ENCODE results near the gene WFDC2.
A peak's percentile ranks its signal among the peaks of the same experiment; 100 is the strongest.
"Not testable (repeated sequence)": the region's sequence is repeated elsewhere in the genome, so short reads cannot be mapped to it uniquely, and the experiment has no call there.

WFDC2 gene

GRCh38 chr20:45452238-45452637 lies 17.3 kb upstream of the WFDC2 start:
- DNase-seq: no peak

- no peak for DNase-seq
Observed at GRCh38 chr20:45452772-45453691, 16.5 kb upstream of the WFDC2 start.

- no peak for DNase-seq
Observed at GRCh38 chr20:45456632-45457031, 12.9 kb upstream of the WFDC2 start.

GRCh38 chr20:45459606-45460005 lies 9.9 kb upstream of the WFDC2 start:
- no peak for DNase-seq

GRCh38 chr20:45461225-45461624 lies 8.3 kb upstream of the WFDC2 start:
- DNase-seq: no peak

GRCh38 chr20:45462711-45463509 lies 6.6 kb upstream of the WFDC2 start:
- no peak for DNase-seq

- no peak for DNase-seq
Observed at GRCh38 chr20:45463709-45464108, 5.8 kb upstream of the WFDC2 start.

GRCh38 chr20:45465491-45466266 lies 3.9 kb upstream of the WFDC2 start:
- DNase-seq: no peak

GRCh38 chr20:45467172-45467571 lies 2.4 kb upstream of the WFDC2 start:
- no peak for DNase-seq

GRCh38 chr20:45467861-45468260 lies 1.7 kb upstream of the WFDC2 start:
- no peak for DNase-seq

GRCh38 chr20:45470262-45470931 lies 844 bp downstream of the WFDC2 start:
- no peak for DNase-seq

GRCh38 chr20:45470937-45471336 lies 1.4 kb downstream of the WFDC2 start:
- peak; percentile 6 for DNase-seq

- not testable (repeated sequence) for DNase-seq
Observed at GRCh38 chr20:45472286-45472685, 2.7 kb downstream of the WFDC2 start.

- DNase-seq: not testable (repeated sequence)
Observed at GRCh38 chr20:45477530-45478148, 8.1 kb downstream of the WFDC2 start.

GRCh38 chr20:45479822-45480221 lies 10.3 kb downstream of the WFDC2 start:
- no peak for DNase-seq

GRCh38 chr20:45484676-45485075 lies 15.1 kb downstream of the WFDC2 start:
- DNase-seq: no peak

GRCh38 chr20:45485388-45485787 lies 15.8 kb downstream of the WFDC2 start:
- DNase-seq: no peak

GRCh38 chr20:45487231-45487635 lies 17.7 kb downstream of the WFDC2 start:
- DNase-seq: no peak

- no peak for DNase-seq
Observed at GRCh38 chr20:45489083-45489531, 19.6 kb downstream of the WFDC2 start.

- DNase-seq: no peak
Observed at GRCh38 chr20:45495501-45495941, 26.0 kb downstream of the WFDC2 start.

GRCh38 chr20:45496166-45496565 lies 26.6 kb downstream of the WFDC2 start:
- no peak for DNase-seq
